DMS114 treated with DMSO at 0.1 percent for 48 hours (cell line): ENCODE results near the gene AMER3.
A peak's percentile ranks its signal among the peaks of the same experiment; 100 is the strongest.

ENCODE experiments used
- DNase-seq: peaks from one replicate; lab custom pipeline; 2025; ENCODE audit not compliant: unreplicated experiment; lab: John Stamatoyannopoulos, UW

AMER3 gene

DNA sequence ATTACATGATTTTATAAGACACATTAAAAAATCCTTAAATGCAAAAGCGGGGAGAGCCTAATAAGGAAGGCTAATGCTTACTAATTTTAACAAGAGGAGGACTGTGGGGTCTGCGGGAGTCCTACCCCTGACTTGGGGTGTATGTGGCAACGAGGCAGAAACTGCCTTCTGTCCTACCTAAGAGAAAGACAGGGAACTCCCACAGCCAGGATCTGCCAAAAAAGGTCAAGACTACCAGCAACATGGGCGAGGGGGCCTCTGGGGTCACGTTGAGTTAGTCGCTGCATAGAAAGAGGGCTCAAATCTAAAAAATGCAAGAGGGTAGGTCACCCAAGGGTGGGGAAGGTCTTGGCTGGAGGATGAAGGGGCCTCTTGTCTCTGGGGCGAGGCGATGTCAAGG is 529 bp upstream of the AMER3 start:
- no peak for DNase-seq

DNA sequence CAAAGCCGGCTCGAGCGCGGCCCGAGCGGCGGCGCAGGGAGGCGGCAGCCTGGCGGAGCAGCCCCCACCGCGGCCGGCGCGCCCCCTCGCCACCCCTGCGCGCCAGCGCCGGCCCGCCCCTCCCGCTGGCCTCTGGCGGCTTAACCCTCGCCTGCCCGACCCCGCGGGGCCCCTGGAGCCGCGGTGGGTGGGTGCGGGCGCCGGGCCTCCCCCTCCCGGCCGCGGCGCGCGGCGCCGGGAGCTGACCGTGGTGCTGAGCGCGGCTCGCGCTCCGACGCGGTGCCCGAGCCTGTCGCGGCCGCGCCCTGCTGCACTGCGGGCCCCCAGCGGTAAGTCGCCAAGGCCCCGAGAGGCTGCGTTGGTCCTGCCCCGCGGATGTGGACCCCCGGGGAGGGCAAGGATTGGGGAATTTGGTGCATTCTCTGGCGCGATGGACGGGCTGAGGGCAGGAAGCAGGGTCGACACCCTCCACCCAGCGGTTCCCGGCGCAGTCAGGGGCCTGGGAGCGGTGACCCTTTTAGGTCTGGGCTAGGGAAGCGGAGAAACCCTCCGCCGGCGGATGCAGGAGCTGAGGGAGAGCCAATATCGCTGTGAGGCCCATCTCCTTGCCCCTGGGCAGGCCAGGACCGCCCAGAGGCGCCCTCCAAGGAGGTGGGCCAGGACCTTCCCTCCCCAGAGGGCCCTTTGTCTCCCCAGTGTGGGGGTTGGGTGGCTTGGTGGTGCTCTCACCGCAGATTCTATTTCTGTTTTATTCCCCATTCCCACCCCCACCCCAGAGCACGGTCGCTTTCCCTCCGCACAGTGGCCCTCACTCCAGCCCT is 923 bp downstream of the AMER3 start:
- no peak for DNase-seq

DNA sequence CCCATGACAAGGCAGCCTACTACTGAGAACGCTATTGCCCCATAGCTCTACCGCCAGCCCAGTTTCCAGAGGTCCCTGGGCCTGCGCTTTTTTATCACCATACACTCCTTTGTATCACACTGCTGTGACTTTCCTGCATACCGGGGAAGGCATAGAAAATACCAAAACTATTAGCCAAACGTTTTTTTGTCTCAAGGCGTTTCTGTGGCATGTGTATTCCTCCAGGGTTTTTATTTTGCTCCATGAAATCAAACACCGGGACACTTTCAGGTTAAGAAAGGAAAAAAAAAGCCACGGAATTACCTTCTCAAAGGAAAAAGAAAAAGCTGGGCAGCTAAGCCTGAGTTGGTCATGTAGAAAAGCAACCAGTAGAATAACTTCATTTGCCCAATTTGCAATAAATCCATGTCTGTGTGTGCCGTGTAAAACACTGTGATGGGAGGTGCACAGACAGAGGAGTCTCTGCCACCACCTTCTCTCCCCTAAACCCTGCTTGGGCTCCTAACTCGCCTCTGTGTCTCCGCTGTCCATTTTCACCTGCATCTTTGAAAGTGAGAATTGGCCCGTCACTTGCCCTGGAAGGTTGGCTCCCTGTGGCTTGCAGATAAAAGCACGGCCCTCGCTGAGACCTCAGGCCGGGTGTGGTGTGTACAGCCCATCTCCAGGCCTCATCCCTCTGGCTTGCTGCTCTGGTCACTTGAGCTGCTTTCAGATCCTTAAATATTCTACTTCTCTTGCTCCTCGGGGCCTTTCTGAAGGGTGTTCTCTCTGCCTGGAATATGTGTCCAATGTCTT is 1.7 kb downstream of the AMER3 start:
- no peak for DNase-seq

DNA sequence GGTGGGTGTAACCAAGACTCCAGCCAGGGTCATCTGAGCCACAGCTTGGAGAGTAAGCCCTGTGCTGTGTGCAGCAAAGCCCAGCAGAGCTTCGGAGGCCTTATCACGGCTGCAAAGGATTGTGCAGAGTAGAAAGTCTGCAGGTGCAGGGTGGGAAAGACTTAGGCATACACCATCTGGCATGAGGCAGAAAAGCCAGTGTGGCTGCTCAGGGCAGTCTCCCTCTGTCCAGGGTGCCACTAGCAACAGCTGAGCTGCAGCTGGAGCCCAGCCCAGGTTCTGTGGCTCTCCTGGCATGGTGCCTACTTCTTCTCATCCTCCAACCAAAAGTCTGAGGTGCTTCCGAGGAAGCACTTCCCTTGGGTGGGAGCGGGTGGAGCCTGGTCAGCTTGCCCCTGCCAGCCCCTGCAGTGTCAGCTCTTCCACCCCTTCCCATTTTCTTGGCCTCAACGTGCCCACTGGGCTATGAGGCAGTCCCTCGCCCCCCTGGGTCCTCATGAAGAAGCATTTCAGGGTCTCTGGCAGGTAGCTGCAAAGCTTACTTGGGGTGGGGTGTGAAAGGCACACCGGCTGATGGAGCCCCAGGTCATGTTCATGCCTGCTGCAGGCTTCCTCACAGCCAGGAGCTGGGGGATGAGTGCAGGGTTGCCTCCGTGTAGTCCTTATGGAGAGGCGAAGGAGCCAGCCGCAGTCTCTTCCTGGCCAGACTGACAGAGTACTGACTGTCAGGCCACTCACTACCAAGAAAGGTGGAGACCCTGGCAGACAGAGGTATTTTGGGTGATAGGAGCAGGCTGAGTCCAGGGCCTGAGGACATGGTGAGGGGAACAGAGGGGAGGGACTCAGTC is 4.8 kb downstream of the AMER3 start:
- no peak for DNase-seq

DNA sequence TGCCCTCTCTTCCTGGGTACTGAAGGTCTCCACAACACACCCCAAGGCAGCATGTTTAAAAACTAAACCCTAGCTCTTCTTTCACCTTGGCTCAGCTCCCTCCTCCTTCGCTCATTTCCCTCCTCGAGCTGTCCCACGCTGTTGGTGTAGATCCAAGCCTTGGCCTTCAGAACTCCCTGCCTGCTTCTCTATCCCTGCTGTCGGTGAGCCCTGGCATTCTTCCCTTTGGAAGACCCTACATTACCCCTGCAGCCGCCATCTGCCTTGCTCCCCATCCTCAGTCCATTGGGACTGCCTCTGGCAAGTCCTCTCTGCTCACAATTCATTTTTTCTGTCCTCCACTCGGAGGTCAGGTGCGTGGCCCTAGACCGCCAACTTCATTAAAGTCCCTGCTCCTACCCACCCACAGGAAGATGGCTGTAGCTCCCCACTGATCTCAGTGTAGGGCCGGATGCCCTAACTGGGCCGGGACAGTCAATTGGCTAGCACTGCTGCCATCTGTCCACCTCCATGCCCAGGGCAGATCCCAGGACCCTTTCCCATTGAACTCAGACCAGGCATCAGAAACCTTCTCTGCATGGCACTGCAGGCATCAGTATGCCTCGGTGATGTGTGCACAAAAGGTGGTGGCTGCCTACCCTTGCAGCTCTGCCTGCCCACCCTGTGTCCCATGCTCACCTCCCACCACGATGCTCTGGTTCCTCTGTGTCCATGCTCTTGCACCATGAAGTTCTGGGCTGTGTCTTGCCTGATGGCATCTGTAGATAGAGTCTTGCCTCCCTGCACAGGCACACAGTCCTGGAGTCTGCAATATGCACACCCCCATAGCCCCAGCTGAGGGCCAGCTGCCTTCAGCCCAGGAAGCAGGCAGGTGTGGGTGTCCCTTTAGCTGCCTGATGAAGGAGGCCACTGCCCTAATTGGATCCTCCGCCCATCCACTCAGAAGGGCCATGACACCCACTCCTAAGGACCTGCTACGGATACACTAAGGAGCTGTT is 5.7 kb downstream of the AMER3 start:
- no peak for DNase-seq

DNA sequence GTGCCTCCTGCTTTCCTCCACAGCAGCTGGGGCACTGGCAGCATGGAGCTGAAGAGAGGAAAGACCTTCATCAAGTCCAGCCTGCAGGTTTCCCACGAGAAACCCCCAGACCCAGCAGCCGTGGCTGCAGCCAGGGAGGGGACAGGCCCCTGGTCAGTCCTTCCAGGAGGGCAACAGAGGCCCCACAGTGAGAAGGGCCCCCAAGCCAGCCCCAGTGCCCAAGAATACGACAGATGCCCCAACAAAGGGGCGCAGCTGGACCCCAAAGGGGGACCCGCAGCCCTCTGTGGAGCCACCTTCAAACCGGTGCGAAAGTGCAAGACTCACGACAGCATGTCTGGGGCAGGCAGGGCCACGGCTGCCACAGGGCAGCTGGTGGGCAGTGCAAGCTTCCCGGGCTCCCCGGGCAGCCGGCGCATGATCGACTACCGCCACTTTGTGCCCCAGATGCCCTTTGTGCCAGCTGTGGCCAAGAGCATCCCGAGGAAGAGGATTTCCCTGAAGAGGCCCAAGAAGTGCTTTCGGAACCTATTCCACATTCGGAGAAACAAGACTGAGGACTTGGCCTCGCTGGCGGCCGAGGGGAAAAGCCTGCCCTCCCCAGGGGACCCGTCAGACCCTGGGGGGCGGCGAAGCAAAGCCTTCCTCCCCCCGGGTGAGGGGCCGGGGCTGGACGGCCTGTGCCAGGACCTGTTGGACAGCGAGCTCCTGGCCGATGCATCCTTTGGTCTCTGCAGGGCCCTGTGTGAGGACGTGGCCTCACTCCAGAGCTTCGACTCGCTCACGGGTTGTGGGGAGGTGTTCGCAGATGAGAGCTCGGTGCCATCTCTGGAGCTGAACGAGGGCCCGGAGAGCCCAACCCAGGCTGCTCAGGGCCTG is 6.9 kb downstream of the AMER3 start:
- no peak for DNase-seq

DNA sequence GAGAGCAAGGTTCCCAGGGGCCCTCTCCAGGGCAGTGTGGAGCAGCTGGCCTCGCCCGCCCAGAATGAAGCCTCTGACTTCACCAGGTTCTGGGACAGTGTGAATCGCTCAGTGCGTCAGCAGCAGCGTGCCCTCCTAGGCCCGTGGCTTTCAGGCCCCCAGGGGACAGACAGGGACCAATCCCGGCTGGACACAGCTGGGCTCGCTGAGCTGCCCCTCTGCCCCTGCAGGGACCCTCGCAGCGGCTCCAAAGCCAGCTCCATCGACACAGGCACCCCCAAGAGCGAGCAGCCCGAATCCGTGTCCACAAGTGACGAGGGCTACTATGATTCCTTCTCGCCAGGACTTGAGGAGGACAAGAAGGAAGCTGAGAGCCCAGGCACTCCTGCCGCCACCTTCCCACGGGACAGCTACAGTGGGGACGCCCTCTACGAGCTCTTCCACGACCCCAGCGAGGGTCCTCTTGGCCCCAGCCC is 7.6 kb downstream of the AMER3 start:
- no peak for DNase-seq

DNA sequence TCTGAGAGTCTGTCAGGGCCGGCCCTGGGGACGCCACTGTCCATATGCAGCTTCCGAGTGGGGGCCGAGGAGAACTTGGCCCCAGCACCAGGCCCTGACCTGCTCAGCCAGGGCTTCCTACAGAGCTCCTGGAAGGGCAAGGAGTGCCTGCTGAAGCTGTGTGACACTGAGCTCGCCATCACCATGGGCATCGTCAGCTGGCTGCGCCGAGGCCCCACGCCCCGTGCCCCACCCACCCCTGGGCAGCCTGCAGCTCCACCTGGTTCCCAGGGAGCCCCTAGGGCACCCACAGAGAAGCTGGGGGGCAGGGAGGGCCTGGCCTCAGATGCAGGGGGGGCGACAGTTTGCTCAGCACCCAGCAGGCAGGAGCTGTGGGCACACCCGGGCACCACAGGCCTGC is 8.1 kb downstream of the AMER3 start:
- DNase-seq: no peak

DNA sequence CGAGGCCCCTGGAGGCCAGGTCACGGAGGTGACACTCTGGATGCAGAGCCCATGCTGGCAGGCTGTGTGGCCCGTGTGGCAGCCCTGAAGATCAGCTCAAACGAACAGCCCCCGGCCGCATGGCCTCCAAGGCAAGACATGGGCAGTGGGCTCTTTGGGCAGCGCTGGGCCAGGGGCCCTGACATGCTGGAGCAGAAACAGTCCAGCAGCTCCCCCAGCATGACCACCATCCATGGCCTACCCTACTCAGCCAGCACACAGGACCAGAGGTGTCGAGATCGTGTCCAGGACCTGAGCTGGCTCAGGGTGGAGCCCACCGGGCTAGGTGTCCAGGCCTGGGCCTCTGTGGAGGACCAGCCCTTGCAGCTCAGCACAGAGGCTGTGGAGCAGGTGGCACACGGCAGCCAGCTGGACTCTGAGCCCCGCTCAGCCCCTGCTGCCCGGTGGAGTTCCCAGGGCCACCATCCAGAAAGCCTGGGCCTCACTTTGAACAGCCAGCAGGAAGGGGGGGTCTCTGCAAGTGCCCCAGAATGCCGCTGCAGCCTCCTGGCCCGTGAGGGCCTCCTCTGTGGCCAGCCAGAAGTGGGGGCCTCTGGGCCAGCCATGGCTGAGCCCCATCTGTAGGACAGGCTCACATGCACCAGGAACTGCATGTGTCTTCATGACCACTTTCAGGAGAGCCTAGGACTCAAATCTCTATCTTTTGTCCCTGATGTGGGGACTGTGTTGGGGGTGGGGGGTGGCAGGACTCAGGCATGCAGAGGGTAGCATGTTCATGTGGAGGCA is 8.9 kb downstream of the AMER3 start:
- DNase-seq: no peak

DNA sequence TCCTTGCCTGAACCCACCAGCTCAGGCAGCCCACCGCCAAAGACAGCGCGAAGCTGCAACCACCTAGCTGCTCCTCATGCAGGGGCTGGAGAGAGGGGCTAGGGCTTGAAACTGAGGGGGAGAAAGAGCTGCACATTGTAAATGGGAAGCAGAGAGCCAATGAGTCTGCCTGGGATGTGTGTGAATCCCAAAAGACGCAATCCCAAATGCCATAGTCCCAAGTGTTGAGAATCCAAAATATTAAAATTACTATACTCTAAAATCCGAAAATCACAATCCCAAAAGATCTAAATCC is 9.4 kb downstream of the AMER3 start:
- no peak for DNase-seq

DNA sequence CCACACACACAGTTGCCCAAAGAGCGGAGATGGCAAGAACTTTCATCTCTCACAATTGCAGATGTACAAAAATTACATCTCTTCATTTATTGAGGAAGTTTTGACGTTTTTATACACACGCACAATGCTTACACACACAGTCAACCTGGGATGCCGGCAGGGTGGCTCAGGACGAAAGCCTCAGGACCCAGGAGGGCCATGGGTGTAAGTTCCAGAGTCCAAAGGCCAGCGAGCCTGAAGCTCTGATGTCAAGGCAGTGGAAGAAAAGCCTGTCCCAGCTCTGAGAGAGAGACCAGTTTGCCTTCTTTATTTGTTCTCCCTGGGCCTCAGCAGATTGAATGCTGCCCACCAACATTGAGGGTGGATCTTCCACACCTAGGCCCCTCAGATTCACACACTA is 10.1 kb downstream of the AMER3 start:
- no peak for DNase-seq

DNA sequence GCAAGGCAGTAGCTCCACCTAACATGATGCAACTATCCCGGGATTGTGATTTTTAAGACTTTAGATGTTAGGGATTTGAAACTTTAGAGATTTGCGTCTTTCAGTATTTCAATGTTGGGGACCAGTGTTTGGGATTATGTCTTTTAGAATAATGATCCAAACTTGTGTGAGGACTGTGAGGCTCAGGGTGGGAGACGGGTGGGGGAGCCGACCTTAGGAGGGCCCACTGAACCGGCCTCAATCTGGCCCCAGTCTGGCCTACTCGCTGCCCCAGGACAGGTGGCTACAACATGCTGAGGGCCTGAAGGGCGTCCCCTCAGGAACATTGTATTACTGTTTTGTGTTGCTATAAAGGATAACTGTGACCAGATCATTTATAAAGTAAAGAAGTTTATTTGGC is 10.7 kb downstream of the AMER3 start:
- DNase-seq: no peak

DNA sequence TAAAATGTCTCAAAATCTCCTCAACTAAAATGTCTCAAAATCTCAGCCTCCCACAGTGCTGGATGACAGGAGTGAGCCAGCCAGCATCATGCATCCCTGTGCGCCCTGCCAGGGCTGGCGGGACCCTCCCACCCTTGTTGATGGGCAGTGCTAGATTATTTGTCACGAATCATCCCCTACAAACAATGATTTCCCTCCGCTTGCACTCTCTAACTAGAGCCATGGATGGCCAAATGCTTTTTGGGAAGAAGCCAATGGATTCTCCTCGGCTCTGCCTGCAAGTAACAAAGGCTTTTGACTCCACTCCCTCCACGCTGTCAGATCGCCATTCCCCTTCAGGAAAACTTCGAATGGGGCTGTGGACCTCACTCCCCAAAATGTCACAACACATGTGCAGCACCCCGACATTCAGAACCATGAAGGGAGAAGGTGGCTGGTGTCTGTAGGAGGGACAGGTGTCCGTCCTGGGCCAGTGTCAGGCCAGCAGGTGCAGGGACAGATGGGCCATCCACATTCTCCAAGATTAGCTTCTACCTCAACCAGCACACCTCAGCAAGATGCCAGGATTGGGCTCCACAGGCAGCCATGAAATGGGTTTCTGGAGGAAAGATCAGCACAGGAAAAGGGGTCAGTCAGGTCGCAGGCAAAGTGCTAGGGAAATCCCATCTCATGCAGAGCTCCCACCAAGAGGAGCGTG is 11.5 kb downstream of the AMER3 start:
- DNase-seq: no peak

DNA sequence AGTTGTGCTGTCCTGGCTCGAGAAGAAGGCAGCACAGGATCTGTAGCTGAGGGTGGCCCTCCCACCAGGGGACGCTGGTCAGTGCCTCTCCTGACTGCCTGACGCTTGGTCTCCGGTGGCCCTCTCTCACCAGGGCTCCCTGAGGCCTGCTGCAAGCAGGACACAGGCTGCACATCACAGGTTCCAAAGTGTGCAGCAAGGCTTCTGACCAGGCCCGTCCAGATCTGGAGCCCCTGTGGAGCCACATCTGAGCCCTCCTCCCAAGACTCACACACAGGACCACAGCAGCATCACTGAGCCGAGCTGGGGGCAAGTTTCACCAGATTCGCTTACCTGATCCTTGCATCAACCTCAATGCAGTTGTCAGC is 12.1 kb downstream of the AMER3 start:
- DNase-seq: no peak

DNA sequence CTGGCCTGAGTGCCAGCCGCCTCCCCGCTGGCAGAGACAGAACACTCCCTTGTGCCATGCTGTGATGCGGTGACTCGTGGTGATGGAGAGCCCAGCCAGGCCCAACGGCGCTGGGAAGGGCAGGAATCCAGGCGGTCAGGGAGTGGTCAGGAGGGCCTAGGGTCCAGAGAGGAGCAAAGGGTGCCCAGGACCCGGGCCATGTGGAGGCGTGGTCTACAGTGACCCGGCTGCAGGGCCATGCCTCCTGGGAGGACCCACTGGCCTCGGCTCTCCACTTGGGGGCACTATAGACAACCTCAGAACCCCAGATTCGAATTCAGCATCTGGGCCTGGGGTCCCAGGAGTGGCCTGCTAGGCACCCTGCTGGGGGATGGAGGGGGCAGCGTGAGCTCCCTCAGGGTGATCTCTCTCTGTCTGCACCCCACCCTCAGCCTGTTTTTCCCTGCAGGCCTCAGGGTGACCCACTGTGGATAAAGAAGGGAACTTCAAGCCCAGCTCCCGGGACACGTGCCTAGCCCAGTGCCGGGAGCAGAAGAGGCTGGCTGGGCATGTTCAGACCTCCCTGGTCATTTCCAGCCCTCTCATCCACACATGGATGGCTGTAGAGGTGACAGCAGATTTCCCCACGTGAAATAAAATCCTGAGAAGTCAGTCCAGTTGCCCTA is 13.0 kb downstream of the AMER3 start:
- DNase-seq: no peak

DNA sequence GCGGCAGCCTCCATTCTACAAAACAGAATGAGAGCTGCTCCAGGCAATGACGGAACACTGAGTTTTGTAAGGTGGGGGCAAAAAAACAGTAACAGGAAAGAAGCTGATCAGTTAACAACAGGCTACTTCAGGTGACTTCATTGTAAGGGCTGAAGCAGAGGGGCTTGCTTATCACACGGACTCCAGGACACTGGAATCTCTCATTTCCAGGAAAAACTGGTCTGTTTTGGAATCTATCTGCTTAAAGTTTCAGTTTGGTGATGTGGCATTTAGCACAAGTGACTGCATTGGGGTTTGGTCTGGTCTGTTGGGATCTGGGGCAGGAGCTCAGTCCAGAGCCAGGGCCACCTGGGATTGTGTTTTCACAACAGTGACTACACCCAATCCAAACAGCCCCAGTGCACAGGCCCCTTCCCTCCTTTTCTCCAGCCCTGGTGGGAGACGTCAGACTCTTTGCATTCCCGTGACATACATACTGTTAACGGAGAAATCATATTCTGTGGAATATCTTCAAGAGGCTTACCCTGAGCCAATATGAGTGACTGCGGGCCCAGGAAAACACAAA is 14.1 kb downstream of the AMER3 start:
- DNase-seq: no peak

DNA sequence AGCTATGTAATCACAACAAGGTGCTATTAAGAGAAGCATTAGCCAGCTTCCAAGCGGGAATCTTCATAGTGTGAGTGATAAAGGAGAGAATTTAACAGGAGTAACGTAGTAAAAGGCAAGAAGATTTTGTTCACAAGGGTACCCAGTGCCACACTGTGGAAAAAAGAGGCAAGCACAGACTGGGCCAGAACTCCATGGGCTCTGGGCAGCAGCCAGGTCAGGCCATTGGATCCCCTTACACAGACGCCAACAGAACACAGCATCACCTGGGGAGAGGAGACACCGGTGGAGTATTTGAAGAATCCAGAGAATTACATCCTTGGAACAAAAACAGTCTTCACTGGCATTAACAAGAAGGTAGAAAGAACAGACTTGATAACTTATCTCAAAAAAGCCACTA is 21.2 kb downstream of the AMER3 start:
- DNase-seq: peak; percentile 6
